ENCODE data around the gene HYCC2. TPM values are rescaled to one million over a fixed set of nuclear protein-coding genes. Genes with fewer than 3 reads are reported as not detected.
"Not testable (repeated sequence)": the region's sequence is repeated elsewhere in the genome, so short reads cannot be mapped to it uniquely, and the experiment has no call there.

HYCC2 gene
- total RNA-seq = 22.3 TPM

DNA sequence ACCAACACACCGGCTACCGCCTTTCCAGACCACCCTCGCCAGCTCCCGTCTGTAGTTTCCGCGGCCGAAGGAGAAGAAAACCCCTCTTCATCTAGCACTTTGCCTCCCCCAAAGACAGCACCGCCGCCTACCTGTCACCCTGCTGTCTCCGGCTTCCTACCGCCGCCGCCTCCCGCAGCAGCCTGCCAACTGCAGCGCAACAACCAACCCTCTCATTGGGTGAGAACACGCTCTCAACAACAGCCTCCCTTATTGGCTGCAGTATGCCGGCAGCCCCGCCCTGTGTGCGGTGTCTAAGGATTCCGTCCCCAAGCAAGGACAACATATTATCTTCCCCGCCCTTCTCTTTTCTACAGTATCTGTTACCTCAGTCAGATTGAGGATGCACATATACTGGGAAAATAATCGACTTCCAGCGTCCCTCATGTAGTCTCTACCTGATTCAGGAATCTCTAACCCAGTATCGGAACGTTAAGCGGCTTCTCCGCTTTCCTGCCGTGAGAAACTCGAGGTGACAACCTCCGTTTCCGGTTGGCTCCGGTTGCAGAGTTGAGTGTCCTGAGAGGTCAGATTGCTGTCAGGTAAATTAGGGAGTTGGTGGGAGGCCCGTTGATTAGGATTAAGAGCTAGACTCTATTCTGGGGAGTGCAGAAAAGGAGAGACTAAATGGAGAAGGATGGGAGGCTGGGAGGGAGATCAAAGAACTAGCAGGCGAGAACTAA, at the start of gene HYCC2, which contains the start of gene NDUFB3:
TSS of gene HYCC2 (minus strand) at position 193 of the 722 bp plus-strand sequence. CDS start 47,662 bp downstream, outside the sequence.
TSS of gene NDUFB3 (plus strand) at position 523 of the 722 bp plus-strand sequence. CDS start 6,882 bp downstream, outside the sequence.
- peak; percentile 97 for DNase-seq

DNA sequence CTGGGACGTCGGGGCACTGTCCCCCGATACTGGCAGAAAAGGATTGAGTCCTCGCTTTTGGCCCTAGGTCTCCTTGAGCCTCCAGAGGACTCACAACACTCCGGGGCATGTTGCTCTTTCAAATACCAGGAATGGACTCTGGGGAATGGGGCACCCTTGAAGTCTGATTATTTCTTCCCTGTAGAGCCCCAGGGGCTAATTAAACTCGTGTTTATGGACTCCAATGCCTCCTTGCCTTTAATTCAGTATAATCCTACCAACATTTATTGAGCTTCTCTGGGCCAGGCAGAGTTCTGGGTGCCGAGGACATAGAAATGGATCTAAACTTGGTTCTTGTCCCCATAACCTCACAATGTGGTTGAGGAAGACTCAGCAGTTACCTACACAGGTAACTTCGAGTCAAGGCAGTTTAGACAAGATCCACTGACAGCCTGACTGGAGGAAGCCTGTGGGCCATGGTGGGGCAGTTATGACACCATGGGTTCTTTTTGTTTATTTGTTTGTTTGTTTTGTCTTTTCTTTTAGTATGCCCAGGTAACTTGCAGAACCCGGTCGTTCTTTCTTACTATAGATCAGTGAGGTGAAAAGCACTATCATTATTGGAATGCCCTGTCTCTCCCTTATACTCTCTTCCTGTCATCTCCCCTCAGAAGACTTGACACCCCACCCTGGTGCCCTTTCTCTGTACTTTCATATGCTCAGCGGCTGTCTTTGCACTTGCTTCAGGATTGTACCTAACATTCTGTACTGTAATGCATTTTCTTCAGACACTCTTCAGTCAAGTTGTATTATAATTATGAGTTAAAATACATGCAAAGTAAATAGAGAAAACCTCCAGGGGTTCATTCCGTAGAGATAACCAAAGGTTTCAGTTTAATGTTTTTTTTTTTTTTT, 47.7 kb upstream of the HYCC2 start:
- no peak for DNase-seq

DNA sequence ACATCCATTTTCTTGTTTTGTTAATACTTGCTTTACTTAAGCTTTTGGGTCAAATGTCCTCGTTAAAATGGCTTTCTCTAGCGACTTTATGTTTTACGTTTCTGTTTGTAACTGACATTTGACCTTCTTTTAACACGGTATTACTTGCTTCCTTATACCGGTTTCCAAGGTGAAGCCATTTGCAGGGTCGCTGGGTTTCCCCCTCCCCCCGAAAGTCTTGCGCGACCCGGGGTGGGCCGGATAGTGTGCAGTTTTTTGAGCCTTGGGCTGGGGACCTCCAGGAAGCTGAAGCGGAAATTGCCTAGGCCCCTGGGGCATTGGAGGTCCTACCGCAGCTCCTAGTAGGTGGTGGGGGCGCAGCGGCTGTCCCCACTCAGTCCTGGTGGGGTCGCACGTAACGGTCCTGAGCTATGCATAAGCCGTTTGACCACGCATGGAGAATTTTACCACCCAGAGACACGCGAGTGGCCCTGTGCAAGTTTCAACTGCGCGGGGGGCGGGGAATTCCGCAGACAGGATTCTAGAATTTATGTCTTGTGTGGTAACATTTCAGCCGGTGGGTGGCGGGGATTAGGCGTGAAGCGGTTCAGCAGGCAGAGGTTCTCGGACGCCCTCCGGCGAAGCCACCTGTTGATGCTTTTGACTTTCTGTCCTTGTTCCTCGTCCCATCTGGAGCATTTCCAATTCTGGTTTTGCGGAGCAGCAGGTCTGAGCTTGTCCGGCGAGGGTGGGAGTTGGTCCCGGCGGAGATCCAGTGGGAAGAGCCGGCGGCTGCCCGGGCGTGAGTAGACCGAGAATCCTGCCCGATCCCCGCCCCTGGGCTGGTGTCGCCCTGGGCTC, 46.9 kb upstream of the HYCC2 start:
- DNase-seq = peak; percentile 89

GRCh38 chr2:201117735-201118094, 46.2 kb upstream of the HYCC2 start:
- DNase-seq = not testable (repeated sequence)

DNA sequence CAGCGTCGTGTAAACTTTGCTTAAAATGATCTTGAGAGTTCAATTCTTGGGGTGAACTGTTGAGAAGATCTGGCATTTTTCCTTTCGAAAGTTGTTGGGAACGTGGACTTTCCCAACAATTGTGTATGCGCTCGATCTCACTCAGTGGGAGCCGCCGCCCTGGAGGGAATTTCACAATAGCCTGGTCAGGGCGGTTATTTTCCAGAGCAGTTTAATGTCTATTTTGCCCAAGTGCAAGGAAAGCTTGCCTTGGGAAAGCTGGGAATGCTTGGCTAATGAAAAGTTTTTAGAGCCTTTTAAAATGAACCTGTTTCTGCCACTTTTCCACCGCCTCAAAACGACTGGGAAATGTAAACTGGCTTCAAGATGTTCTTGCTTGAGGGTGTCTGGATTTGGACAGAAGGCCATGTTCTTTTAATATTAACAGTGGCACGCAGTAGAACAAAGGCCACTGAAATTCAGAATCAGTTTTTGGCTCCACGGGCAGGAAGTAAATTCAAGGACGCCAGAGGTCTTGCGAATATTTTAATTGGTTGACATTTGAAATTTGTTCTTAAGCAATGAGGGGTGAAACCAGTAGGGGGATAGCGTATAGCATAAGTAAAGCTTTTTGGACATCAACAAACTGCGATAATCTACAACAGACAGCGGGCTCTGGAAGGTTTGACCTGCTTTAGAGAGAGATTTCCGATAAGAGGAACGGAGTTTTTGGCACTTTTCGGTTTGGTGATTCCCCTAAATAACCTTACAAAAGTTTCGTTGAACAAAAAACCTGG, 45.7 kb upstream of the HYCC2 start:
- peak; percentile 67 for DNase-seq

DNA sequence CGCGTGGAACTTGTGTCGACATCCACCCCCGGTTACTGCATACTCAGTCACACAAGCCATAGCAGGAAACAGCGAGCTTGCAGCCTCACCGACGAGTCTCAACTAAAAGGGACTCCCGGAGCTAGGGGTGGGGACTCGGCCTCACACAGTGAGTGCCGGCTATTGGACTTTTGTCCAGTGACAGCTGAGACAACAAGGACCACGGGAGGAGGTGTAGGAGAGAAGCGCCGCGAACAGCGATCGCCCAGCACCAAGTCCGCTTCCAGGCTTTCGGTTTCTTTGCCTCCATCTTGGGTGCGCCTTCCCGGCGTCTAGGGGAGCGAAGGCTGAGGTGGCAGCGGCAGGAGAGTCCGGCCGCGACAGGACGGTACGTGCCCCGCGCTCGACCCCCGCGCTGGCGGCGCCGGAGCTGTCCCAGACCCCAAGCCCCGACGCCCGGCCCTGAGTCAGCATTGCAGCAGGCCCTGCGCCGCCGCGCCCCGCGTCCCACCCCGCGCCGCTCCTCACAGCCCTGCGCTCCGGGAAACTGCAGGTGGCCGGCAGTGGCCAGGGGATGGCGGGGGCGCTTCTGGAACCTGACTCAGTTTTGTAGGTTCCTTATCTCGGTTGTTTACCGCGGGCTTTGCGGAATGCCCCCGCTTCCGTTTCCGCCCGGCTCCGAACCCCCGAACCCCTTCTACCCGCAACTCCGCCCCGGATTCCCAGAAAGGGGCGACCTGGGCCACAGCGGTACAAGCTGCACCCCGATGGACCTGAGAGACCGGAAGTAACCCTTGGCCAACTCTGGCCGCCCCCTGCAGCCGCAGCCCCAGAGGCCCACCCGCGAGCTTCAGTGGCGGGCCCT, 44.9 kb upstream of the HYCC2 start, which contains the start of gene CFLAR:
TSS of gene CFLAR (plus strand) at position 50 of the 844 bp plus-strand sequence. CDS start 13,702 bp downstream, outside the sequence.
- DNase-seq = peak; percentile 84

- DNase-seq = no peak
Observed at GRCh38 chr2:201114846-201115245, 43.4 kb upstream of the HYCC2 start.

DNA sequence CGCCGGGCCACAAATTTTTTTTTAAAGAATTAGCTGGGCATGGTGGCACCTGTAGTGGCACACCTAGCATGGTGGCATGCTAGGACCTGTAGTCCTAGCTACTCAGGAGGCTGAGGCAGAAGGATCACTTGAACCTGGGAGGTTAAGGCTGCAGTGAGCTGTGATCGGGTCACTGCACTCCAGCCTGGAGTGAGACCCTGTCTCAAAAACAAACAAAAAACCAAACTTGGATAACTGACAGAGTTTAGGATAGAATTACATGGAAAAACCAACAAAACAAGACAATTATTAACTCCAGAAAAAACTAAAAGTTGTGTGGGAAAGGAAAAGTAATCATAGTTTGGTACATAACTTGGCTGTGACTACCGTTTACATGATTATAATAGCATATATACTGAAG, 42.9 kb upstream of the HYCC2 start:
- DNase-seq = no peak

DNA sequence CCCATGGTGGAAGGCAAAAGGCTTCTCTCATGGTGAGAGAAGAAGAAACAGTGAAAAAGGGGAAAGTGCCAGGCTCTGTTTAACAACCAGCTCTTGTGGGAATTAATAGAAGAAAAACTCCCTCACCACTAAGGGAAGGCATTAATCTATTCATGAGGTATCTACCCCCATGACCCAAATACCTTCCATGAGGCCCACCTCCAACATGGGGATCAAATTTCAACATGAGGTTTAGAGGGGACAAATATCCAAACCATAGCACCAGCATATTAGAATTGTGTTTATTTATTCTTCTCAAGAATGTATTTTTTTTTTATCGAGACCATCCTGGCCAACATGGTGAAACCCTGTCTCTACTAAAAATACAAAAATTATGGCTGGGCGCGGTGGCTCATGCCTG, 39.6 kb upstream of the HYCC2 start:
- no peak for DNase-seq

- no peak for DNase-seq
Observed at GRCh38 chr2:201110615-201111014, 39.1 kb upstream of the HYCC2 start.

DNA sequence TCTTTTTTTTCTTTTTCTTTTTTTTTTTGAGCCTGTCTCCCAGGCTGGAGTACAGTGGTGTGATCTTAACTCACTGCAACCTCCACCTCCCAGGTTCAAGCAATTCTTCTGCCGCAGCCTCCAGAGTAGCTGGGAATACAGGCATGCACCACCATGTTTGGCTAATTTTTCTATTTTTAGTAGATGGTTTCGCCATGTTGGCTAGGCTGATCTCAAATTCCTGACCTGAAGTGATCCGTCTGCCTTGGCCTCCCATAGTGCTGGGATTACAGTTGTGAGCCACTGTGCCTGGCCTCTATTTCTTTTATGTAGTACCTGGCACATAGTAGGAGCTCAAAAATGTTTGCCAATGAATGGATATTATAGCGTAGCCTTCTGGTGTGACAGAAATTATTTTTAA, 37.7 kb upstream of the HYCC2 start:
- no peak for DNase-seq

DNA sequence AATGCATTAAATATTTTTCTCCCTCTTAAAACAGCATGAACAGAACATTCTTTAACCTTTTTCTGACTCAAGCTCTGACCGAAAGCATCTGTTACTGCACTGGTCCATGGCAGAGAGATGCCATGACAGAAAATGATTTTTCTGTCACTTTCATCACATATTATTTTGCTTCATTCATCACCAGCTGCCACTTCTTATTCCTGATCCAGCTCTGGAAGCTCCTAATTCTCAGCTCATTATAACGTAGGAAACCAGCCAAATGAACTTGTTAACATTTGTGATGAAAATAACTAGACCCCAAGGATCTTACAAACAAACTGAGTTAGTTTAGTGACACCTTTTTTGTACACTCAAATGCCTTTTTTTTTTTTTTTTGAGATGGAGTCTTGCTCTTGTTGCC, 36.9 kb upstream of the HYCC2 start:
- no peak for DNase-seq

DNA sequence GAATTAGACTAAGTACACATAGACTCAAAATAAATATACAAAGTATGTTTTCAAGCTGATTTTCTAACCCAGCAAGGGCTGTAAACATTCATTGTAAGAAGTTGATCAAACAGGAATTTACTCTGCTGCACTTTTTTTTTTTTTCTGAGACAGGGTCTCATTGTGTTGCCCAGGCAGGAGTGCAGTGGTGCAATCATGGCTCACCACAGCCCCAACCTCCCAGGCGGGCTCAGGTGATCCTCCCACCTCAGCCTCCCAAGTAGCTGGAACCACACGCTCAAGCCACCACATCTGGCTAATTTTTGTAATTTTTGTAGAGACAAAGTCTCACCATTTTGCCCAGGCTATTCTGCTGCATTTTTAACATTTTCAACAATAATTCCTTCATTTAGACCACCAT, 36.2 kb upstream of the HYCC2 start:
- DNase-seq = no peak

DNA sequence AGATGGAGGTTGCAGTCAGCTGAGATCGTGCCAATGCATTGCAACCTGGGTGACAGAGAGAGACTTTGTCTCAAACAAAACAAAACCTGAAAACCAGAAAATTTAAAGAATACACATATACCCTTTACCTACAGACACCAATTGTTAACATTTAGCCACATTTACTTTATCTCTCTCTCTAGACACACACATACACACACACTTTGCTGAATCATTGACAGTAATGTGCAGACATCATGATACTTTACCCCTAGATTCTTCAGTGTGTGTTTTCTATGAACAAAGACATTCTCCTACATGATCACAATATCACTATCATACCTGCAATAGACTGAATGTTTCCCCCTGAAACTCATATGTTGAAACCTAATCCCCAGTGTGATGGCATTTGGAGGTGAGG, 34.3 kb upstream of the HYCC2 start:
- DNase-seq = no peak

DNA sequence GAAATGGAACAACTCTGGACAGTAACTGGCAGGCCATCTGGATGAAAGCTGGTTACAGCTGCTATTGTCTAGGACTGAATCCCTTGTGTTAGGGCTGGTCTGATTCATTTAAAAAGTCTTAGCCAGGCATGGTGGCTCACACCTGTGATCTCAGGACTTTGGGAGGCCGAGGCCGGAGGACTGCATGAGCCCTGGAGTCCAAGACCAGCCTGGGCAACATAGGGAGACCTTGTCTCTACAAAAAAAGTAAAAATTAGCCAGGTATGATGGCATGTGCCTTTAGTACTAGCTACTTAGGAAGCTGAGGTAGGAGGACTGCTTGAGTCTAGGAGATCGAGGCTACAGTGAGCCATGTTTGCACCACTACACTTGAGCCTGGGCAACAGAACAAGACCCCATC, 29.0 kb upstream of the HYCC2 start:
- no peak for DNase-seq

DNA sequence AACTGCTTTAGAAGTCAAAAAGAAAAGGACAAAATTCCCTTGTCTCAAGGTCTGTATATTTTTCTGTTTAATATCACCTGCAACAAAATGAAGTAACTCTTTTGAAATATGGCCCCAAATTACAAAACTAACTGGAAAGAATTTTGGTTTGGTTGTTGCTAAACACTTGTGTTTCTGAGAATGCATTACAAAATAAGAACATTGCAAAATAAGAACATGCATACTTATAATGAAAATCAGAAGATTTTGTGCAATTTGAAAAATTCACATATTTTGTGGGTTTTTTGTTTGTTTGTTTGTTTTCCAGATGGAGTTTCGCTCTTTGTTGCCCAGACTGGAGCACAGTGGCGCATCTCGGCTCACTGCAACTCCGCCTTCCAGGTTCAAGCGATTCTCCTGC, 22.1 kb upstream of the HYCC2 start:
- no peak for DNase-seq

DNA sequence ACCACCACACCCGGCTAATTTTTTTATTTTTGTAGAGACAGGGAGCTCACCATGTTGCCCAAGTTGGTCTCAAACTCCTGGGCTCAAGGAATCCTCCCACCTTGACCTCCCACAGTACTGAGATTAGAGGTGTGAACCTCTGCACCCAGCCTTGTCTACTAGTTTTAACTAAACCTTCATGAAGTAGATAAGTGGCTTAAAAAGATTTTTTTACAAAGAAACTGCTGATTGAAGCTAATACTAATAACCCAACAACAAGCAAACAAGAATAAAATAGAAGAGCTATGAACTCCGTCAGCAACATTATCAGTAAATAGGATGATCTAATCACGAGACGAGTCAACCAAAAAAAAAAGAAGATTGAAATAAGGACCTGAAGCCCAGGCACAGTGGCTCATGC, 19.1 kb upstream of the HYCC2 start:
- no peak for DNase-seq

- DNase-seq = no peak
Observed at GRCh38 chr2:201084863-201085262, 13.4 kb upstream of the HYCC2 start.

DNA sequence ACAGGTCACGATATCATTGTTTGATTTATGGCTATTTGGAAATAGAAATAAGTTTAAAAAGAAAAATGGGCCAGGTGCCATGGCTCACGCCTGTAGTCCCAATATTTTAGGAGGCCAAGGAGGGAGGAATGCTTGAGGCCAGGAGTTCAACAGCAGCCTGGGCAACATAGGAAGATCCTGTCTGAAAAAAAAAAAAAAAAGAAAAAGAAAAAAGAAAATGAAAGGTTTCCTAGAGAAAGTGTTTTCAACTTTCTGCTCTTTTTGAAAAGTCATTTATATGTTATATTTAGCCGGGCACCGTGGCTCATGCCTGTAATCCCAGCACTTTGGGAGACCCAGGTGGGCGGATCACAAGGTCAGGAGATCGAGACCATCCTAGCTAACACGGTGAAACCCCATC, 3.5 kb upstream of the HYCC2 start:
- no peak for DNase-seq

DNA sequence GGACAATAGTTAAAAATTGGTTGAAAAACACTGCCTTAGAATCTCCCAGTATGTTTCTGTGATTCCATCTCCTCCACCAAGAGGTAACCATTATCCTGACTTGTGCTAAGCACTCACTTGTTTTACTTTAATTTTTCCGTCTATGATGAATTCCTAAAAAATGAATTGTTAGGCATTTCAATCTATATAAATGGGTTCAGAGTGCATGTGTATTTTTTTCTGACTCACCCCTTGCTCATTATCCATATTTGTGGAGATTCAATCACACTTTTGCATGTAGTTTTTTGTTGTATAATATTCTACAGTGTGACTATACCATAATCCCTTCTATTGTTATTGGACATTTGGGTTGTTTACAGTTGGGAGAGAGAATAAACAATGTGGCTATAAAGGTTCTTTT, 1.6 kb upstream of the HYCC2 start:
- no peak for DNase-seq

DNA sequence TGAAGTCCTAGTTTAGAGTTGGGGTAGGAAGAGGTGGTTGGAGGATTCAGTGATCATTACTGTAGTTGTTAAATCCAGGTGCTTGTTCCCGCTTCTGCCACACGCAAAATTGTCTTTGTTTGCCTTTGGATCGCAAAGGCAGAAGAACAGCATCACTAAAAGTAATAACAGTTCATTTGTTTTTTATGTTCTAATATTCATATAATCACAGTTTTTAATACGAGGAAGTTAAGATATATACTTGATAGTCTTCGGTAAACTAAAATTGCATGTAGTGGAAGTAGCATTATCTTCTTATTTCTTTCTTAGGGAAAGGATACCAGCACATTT, 695 bp upstream of the HYCC2 start:
- no peak for DNase-seq
